ENCODE measurements around the gene SPEN.
A peak's percentile ranks its signal among the peaks of the same experiment; 100 is the strongest.
"Not testable (repeated sequence)": the region's sequence is repeated elsewhere in the genome, so short reads cannot be mapped to it uniquely, and the experiment has no call there.

SPEN gene

GRCh38 chr1:15833842-15834405, 13.6 kb upstream of the SPEN start:
- FAIRE-seq: peak; percentile 81

- no peak for FAIRE-seq
These were observed 12.9 kb upstream of the SPEN start for GRCh38 chr1:15834406-15835204.

- FAIRE-seq: no peak
These were observed 12.2 kb upstream of the SPEN start for GRCh38 chr1:15835205-15835740.

GRCh38 chr1:15835741-15836510, 11.6 kb upstream of the SPEN start:
- FAIRE-seq: peak; percentile 41

GRCh38 chr1:15836511-15836771, 11.1 kb upstream of the SPEN start:
- FAIRE-seq: not testable (repeated sequence)

GRCh38 chr1:15836772-15837669, 10.5 kb upstream of the SPEN start:
- no peak for FAIRE-seq

- FAIRE-seq: no peak
These were observed 9.6 kb upstream of the SPEN start for GRCh38 chr1:15837931-15838330.

DNA sequence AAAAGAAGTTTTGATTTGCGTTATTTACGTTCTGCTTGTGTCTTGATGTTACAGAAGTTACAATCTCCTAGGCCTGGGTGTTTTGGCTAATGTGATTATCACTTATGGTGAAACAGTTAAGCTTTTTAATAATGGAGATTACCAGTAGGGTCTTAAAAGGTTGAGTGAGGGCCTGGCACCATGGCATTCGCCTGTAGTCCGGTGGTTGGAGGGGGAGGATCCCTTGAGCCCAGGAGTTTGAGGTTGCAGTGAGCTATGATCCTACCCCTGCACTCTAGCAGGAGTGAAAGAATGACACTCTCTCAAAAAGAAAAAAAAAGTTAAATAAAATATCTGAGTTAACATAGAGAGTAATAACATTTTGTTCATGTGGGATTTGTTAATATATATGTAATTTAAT, 8.8 kb upstream of the SPEN start:
- FAIRE-seq: no peak

DNA sequence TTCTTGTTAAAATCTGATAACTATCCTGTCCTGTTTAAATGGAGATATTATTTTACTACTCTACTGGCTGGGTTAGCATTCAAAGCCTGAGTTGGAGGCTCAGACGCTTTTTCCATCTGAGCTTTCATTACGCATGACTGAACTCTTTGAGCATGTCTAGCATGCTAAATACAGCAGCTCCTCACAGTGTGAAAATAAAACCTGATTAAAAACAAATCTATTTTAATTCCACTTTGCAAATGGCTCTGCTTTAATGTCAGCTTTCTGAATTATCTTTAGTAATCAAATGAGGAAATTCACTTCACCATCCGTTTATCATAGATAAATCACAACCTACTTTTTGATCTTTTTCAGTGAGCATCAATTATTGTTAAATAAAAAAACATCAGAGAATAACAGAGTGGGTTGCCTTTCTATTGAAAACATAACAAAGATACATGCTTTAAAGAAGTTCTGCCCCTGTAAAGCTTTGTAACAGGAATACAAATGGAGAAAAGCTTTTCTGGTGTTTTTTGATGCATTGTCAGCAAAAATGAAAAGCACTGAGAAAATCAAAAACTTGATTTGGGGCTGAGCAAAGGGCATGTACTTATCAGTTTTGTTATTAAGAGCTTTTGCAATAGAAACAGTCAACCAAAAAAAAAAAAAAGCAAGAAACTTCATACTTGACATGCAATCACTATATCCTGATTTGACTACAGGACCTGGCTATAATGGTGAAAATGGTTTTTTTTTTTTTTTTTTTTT, 3.5 kb upstream of the SPEN start:
- FAIRE-seq: peak; percentile 92

GRCh38 chr1:15846056-15846455, 1.5 kb upstream of the SPEN start:
- not testable (repeated sequence) for FAIRE-seq

GRCh38 chr1:15847893-15848142, 311 bp downstream of the SPEN start:
- FAIRE-seq: no peak

DNA sequence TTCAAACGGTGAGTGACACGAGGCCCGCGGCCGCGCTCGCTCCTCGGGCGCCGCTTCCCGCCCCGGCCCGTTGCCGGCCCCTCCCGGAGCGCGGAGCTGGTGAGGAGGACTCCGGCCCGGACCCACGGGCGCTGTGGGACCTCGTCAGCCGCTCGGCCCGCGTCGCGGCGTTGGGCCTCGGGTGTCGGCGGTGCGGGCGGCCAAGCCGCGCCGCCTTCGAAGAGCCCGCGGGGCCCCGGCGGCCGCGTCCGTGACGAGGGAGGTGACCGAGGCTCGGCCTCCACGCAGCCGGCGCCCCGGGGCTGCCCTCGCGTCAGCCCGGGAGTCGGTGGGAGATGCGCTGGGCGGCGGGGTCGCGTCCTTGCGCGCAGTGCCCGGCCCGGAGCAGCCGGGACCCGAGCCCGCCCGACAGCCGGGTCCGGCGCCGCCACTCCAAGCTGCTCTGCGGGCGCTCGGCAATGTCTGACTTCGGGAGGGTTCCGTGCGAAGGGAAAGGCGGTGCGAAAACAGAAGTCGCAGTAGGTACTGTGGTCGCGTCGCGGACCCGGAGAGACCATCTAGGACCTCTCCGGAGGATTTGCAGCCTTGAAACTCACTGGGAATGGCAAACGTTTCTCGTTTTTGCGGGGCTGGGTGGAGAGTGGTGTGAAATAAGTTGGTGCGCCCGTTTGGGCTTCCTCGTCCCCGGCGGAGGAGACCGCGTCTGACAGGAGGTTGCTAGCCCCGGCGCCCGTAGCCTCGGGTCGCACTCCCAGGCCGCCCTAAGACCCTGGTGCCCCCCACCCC, 829 bp downstream of the SPEN start:
- no peak for FAIRE-seq

DNA sequence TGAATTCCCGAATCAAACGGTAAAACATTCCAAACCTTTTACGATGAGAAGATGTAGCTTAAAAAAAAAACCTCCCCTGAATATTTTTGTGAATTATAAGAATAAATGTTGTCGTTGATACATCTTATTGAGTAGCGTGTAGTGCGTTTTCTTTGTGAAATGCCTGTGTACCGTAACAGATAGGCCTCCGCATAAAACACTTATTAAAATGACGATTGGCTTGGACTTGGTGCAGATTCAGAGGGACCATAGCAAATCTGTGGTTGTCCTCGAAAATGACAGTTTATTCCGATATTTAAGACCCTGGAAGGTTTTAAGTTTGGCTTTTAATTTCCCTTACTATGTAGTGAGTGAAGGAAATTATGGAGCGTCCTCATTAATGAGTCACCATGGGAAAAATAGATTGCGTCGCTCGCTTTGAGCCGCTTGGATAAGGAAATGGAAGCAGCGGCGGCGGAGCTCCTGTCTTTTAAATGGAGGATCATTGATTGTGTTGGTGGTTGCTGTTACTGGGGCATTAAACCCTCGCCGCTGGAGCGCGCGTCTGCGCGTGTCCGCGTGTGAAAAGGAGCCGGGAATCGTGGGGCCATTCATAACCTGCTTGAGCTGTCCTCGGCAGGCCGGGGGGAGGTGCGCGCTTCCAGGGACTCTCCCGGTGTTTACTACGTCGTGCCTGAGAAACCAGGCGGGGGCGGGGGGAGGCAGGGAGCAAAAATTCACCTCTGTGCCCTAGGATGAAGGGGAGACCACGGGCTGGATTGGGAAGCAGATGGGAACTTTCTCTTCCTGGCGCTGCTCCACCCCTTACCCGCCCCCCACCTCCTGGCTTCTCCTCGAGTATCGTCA, 1.6 kb downstream of the SPEN start:
- no peak for FAIRE-seq

DNA sequence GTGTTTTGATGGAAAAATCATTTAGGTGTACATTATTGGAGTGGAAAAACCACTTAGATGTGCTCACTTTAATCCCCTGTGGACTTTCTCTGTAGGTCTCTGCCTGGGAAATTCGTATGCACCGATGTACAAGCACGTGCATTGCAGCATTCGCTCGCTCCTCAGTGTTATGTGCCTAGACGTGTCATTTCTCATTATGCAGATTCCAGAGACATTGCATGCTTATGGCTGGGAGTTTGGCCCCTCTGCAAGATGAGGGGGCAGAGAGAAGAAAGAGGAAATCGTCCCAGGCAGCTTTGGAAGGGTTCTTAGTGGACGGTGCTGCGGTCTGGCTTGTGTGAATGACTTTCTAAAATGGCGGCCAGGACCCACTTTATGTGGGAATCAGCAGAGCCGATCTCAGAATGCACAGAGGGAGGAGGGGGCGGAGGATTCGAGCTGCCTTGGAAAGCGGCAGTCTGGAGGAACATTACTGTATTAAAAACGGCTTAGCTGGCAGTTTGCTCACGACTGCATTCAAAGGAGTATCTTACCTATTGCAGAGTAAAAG, 2.3 kb downstream of the SPEN start:
- no peak for FAIRE-seq

- FAIRE-seq: no peak
These were observed 3.0 kb downstream of the SPEN start for GRCh38 chr1:15850471-15851001.

GRCh38 chr1:15851210-15852035, 3.9 kb downstream of the SPEN start:
- FAIRE-seq: no peak

- FAIRE-seq: no peak
These were observed 4.7 kb downstream of the SPEN start for GRCh38 chr1:15852036-15852827.

GRCh38 chr1:15852828-15853302, 5.4 kb downstream of the SPEN start:
- no peak for FAIRE-seq
